ENCODE data around the gene TMEM143. TPM values are rescaled to one million over a fixed set of nuclear protein-coding genes. Genes with fewer than 3 reads are reported as not detected.
A peak's percentile ranks its signal among the peaks of the same experiment; 100 is the strongest.
"Not testable (repeated sequence)": the region's sequence is repeated elsewhere in the genome, so short reads cannot be mapped to it uniquely, and the experiment has no call there.

TMEM143 gene
- total RNA-seq, 1 donor from 2014 or later, result 2.7 TPM

DNA sequence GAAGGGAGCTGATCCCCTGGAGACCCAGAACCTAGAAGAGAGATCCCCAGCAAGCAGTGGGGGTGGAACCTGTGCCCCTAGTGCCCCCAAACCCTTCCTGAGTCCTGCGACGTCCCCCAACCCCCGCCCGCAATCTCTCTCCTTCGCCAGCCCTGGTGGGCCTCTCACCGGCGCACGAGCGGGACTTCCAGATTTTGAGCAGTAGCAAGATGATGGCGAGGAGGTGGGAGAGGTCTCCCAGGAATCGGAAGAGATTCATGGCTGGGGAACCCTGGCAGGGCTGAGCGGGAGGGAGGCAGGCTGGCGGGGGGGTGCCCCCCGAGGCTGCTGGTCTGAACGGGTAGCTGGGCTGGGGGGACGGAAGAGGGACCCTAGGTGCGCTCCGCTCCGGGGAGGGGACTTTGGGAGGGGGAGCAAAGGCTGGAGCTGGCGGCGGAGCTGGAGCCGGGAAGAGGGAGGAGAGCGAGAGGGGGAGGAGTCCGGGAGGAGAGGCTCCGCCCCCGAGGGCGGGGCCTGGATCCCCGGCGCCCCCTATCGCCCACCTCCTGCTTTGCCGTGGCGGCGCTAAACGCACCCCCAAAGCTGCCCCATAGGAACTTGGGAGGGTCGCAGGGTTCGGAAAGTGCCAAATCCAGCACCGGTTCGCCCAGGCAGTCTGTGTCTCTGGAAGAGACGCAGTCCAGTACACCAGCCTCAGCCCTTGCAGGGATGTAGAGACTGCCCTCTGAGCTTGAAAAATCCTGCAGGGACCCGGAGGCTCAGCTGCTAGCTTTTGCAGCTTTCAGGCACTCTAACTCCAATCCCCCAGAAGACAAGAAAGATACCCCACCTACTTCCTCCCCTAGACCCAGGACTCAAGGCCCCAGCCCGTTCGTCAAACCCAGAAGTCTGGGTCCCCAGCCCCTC lies 27.6 kb upstream of the TMEM143 start, which contains the start of gene KDELR1:
TSS of gene KDELR1 (minus strand) at position 452 of the 906 bp plus-strand sequence. CDS start at position 259, 193 bp downstream.
- no peak for DNase-seq (ENCODE audit: low read depth, low spot score)

DNA sequence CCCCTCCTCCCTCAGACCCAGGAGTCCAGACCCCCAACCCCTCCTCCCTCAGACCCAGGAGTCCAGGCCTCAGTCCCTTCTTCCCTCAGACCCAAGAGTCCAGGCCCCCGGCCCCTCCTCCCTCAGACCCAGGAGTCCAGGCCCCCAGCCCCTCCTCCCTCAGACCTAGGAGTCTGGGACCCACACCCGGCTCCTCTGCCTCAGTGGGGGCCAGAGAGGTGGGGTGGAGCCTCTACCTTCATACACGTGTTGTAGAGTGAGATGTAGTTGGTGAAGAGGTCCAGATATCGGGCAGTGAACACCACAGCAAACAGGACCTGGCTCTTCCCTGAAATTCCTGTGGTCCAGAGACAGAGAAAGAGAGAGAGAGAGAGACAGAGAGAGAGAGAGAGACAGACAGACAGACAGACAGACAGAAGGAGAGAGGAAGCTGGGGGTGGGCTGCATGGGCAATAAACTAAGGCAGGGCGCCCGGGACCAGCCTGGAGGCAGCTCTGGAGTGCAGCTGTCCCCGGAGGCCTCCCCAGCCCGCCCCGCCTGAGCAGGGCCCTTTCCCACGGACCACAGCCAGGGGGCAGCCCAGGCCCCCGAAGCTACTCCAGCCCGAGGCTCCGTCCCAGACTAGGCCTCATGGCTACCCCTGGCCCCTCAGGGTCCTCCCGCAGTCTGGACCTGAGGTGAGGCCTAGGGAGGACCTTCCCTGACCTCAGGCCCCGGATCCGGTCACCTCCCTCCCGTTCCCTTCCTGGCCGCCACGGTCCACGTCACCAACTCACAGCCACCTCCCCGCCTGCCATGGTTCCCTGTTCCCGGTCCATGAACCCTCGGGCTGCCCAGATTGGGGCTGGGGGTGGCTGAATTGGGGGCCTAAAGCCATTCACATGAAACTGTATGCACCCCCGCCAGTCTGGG lies 26.7 kb upstream of the TMEM143 start:
- DNase-seq (ENCODE audit: low read depth, low spot score), result no peak

DNA sequence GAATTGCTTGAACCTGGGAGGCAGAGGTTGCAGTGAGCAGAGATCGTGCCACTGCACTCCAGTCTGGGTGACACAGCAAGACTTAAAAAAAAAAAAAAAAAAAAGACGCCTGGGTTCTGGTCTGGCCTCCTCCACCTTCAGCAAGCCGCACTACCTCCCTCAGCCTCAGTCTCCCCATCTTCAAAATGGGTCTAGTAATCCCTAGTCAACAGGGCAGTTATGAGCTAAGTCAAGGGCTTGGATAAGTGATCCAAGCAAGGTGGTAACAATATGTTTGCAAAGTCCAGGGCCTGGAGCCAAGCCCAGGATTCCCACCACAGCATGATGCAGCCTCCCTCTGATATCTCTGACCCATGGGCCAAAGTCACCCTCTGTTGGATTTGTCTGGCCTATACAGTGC lies 23.2 kb upstream of the TMEM143 start:
- no peak for DNase-seq (ENCODE audit: low read depth, low spot score)

DNA sequence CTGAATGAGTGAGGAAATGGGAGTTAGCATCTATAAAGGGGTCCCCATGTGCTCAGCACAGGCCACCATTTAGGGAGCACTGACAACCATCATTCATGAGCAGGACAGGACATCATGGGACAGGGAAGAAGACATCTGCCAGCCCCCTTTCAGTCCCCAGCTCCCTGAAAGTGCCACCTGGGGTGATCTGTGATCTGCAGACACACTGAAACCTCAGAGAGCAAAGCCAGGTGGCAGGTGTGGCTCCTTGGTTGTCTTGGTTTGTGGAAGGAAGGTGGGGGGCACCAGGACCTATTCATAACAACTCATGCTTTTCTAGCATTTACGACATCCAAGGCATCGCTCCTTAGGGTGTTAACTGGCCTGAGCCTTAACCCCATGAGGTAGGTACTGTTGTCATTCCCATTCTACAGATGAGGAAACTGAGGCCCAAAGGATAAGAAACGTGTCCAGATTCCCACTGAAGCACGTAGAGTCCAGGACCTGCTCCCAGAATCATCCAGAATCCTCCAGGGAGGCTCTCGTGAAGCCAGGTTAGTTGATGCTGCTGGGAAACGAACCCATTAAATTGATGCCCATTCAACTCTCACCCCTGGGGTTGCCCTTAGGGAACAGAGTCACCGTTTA lies 21.8 kb upstream of the TMEM143 start:
- no peak for DNase-seq (ENCODE audit: low read depth, low spot score)

DNA sequence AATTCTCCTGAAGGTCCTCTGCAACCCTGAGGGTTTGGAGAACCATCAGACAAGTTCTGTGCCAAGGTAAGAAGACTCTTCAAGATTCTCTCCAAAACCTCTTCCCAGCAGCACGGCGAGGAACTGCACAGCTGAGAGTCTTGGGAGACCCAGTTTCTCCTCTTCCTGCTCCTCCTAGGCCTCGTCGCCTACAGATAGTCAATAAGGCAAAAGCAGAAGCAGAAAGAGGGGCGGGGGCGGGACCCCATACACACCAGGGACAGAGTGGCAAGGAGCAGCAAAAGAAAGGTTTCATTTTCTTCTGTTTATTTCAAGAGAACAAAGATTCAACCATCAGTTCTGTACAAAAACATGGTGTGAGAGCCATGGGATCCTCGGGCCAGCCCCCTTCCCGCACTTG lies 18.5 kb upstream of the TMEM143 start:
- DNase-seq (ENCODE audit: low read depth, low spot score), result no peak

DNA sequence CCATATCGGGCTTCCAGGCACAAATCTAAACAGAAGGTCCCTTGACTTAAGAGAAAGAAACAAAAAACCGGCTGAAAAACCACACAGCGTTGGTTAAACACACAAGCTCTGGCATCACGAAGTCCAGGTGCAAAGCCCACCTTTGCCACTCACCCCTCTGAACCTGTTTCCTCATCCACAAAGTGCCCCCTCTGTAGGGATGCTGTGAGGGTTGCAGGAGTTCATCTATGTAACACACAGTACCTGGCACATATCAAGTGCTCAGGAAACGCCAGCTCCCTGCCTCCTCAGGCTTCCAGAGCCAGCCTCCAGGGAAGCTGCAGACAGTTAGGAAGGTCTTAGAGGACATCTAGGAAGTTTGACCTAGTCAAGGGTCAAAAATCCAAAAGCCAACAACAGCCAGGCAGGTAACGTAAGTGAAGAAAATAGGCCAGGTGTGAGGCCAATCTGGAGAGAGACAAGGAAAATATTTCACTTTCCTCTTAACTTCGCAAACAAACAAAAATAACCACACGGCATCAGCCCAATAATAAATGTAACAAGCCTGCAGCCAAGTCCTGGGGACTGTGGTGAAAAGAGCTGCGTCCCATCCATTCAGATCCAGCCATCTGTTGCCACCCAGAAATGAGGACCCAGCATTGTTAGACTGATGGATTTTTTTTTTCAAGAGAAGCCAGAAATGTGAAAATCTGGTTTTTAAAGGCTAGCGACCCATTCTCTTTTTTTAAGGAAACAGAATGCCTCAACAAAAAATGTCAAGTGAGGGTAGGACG lies 17.6 kb upstream of the TMEM143 start:
- DNase-seq (ENCODE audit: low read depth, low spot score), result no peak

DNA sequence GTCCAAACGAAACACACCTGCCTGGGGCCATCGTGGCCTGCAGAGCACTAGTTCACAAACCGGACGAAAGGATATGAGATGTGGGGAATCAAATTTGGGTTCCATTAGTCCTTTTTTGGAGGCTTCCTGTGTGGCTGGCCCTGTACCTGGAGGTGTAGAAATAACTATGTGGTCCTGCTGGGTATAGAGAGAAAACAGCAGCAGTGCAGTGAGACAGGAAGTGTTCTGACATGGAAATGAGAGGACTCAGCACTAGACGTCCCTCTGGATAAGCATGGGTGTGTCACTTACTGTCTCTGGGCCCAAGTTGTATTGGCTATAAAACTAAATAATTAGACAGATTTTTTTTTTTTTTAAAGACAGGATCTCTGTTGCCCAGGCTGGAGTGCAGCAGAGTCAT lies 15.3 kb upstream of the TMEM143 start:
- no peak for DNase-seq (ENCODE audit: low read depth, low spot score)

DNA sequence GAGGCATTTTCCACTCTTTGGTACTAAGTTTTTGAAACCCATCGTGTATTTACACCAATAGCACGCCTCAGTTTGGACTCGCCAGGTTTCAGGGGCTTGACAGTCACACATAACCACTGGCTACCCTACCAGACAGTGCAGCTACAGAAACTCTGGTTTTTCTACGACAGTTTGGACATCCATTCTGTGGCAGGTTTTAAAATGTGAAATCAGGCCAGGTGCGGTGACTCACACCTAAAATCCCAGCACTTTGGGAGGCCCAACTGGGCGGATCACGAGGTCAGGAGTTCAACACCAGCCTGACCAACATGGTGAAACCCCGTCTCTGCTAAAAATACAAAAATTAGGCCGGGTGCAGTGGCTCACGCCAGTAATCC lies 14.4 kb upstream of the TMEM143 start:
- no peak for DNase-seq (ENCODE audit: low read depth, low spot score)

DNA sequence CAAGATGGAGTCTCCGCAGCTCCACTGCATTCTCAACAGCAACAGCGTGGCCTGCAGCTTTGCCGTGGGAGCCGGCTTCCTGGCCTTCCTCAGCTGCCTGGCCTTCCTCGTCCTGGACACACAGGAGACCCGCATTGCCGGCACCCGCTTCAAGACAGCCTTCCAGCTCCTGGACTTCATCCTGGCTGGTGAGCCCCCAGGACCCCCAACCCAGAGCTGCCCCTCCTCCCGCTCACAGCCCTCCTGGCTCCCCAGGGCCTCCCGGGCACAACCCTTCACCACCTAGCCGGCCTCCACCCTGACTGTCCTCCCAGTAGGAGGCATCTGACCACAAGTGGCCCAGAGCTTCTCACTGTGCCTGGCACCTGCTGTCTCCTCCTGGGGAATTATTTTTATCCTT lies 9.8 kb upstream of the TMEM143 start:
- DNase-seq (ENCODE audit: low read depth, low spot score), result no peak

DNA sequence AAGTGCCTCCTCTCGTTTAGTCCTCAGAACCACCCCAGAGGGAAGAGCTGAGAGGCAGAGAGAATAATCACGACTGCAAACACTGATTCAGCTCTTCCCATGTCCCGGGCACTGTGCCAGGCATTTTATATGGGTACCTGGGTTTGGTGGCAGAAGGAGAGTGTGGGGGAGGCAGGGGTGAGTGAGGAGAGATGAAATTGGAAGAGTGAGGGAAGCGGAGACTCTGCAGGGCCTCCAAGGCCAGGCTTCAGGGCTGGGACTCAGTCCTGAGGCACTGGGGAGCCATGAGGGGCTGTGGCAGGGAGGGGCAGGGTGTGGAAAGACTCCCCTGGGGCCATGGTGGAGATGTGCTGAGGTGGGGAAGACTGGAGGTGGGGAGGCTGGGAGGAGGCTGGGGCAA lies 9.2 kb upstream of the TMEM143 start:
- DNase-seq (ENCODE audit: low read depth, low spot score), result no peak

DNA sequence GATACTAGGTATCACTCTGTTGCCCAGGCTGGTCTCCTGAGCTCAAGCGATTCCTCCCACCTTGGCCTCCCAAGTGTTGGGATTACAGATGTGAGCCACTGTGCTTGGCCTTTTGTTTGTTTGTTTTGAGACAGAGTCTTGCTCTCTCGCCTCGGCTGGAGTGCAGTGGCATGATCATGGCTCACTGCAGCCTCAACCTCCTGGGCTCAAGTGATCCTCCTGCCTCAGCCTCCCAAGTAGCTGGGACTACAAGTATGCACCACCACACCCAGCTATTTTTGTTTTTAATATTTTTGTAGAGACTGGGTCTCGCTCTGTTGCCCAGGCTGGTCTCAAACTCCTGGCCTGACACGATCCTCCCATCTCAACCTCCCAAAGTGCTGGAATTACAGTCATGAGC lies 8.0 kb upstream of the TMEM143 start:
- DNase-seq (ENCODE audit: low read depth, low spot score), result not testable (repeated sequence)

DNA sequence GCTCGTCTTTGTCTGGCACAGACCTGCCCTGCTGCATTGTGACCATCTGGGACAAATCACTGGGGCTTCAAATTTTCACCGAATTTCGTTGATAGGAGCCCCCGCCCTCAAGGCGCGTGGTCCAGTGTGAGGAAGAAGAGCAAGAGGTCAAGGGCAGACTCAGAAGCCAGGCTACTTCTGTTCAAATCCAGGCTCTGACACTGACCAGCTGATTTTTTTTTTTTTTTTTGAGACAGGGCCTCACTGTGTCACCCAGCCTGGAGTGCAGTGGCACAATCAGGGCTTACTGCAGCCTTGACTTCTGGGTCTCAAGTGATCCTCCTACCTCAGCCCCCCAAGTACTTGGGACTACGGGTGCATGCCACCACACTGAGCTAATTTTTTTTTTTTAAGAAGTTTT lies 7.6 kb upstream of the TMEM143 start:
- no peak for DNase-seq (ENCODE audit: low read depth, low spot score)

DNA sequence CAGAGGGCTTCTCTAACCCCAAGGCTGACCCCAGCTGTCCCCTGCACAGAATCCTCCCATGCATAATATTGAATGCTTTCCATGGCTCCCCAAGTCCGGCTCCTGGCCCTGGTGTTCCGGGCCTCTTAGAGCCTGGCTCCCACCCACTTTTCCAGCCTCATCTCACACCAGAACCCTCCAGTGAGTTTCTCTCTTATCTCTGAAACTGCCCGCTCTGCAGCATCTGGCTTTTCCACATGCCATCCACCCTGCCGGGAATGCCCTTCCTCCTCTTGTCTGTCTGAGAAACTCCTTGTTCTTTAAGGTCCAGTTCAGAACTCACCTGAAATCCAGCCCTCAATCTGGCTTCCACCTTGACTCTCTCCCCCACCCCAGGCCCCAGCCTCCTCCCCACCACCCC lies 7.2 kb upstream of the TMEM143 start:
- no peak for DNase-seq (ENCODE audit: low read depth, low spot score)

DNA sequence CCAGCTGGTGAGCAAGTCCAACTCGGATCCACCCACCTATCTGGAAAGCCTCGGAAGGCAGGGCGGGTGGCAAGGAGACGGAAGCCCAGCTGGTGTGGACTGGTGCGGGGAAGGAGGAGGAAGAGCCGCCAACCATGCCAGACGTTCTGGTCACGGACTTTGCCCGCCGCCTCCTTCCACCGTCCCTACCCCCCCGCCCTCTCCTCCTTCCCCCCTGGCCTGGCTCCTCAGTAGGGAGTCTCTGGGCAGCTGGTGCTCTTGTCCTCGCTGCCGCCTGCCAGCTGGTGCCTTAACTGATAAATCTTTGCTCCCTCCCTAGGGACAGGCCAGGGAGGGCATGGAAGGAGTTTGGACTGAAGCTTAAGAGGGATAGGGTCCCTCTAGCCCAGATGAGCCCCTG lies 5.2 kb upstream of the TMEM143 start:
- DNase-seq (ENCODE audit: low read depth, low spot score), result no peak

DNA sequence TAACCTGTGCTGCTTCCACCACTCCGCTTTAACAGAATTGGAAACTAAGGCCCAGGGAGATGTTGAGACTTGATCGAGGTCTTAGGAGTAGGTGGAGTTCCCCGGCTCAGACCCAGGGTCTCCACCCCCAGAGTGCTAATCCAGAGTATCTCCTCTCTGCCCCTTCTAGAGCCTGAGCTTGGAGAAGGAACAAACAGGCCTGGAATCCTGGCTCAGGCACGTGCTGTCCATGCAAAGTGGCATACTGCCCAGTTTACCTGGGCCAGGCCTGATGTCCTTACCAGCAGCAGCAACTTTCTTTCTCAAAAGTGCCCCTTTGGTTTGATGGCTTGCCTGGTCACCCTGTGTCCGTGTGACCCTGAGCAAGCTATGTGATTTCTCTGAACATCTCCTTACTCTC lies 4.1 kb upstream of the TMEM143 start:
- no peak for DNase-seq (ENCODE audit: low read depth, low spot score)

DNA sequence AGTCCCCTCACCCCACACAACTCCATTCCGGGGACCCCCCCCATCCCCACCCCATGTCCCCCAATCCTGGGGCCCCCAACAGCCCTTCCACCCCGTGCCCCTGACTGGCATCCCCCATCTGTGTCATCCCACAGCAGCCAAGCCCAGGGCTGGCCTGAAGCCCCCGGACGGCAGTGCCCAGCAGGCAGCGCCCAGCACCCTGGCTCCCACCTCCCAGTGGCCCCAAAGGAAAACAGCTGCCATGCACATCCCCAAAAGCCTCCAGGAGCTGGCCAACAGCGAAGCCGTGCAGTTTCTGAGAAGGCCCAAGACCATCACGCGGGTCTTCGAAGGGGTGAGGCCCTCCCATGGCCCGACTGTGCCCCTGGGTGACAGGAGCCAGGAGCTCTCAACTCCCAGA lies 1.9 kb upstream of the TMEM143 start:
- no peak for DNase-seq (ENCODE audit: low read depth, low spot score)

DNA sequence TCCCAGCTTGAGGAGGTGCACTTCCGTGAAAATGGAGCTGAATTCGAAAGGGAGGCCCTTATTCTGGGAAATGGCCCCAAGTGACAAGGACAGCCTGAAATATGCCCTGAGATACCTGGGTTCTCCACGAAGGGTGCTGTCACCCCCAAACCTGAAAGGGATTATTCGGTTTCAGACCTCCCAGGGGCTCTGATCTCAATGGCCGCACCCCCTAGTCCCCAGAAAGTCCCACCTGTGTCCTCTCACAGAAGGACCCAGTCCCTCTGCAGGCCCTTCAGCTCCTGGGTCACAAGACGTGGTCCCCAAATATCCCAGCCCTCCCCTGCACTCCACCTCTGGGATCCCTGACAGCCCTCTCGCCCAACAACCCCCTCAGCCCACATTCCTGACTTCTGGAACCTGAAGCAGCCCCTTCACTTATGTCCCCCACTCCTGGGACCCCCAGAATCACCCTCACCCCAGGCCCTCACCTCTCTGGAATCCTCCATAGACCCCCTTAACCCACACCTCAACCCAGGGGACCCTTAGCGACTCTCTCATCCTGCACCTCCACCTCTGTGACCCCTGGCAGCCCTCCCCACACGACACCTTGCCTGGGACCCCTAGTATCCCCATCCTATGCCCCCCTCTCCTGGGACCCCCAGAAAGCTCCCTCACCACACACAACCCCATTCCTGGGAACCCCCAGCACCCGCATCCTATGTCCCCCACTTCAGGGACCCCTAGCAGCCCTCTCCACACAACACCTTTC lies 1.0 kb upstream of the TMEM143 start:
- no peak for DNase-seq (ENCODE audit: low read depth, low spot score)

DNA sequence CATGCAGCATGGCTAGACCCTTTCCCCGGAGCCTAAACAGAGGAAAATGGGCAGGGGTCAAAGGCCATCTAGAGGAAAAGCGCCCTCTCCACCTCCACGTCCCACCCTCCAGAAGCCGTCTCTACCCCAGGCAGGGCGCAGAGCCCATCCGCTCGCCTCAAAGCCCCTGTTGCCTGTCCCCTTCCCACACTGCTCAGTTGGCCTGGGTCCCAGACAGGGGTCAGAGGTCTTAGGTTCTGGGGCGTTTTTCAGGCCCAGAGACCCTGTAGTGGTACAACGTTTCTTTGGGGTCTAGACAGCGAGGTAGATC lies 285 bp downstream of the TMEM143 start:
- DNase-seq (ENCODE audit: low read depth, low spot score), result no peak

DNA sequence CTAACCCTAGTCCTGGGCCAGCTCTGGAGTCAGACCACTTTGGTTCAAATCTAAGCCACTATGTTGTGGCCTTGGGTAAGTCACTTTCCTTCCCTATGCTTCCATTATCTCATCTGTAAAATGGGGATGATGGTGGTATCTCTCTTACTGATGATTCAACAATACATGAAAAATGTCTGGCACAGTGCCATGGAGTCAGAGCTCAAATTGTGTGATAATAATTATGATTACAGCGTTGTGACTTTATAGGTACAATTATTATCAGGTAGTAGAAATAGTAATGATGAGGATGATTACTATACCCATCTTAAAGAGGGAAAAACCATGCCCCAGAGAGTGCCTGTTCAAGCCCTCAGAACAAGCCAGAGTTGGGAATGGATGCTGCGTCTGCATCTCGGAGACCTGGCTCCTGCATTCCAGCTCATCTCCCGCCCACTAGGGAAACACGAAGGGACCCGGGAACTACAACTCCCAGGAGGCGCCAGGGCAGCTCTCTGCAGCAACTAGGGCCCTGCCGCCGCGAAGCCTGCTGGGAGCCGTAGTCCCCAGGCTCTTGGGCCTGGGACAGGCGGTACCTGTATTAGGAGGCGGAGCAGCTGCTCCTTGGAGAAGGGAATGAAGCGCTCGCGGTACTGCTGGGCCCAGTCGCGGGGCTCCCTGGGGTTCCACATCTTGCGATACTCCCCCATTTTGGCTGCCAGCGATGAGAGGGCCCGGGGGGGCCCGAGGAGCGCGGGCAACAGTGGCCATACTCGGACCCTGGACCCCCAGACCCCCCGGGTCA lies 832 bp downstream of the TMEM143 start:
- peak; percentile 86 for DNase-seq (ENCODE audit: low read depth, low spot score)

DNA sequence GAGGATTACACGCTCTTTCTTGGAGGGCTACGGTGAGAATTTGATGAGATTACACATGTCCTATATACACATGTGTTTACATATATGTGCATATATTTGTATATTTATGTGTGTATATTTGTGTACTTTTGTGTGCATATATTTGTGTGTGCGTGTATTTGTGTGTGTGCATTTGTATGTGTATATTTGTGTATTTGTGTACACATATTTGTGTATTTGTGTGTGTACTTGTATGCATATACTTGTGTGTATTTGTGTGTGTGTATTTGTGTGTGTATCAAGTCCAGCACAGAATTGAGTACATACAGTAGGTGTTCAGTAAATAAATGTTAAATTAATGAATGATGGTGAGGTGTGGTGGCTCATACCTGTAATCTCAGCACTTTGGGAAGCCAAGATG lies 1.8 kb downstream of the TMEM143 start:
- DNase-seq (ENCODE audit: low read depth, low spot score), result no peak
